Measurements from ENCODE around the gene SKIC8.
"Not testable (repeated sequence)": the region's sequence is repeated elsewhere in the genome, so short reads cannot be mapped to it uniquely, and the experiment has no call there.

SKIC8 gene

GRCh38 chr15:78264304-78265136, 34.9 kb downstream of the SKIC8 start, which contains the start of gene DNAJA4:
TSS of gene DNAJA4 (plus strand) at chr15:78264562. CDS start at chr15:78264764, 202 bp downstream.
- in situ Hi-C loops (cut with HindIII; ENCODE audit: low sequenced_read_pairs) = loop anchor here (25.0 kb wide), 1 partner anchor 327 kb away; no protein-coding TSS in a partner anchor

- in situ Hi-C loops (cut with HindIII; ENCODE audit: low sequenced_read_pairs) = loop anchor here (25.0 kb wide), 1 partner anchor 327 kb away; no protein-coding TSS in a partner anchor
Measured at GRCh38 chr15:78263907-78264303, 35.5 kb downstream of the SKIC8 start.

- in situ Hi-C loops (cut with HindIII; ENCODE audit: low sequenced_read_pairs) = loop anchor here (25.0 kb wide), 1 partner anchor 326 kb away; no protein-coding TSS in a partner anchor
Measured at GRCh38 chr15:78263351-78263781, 36.0 kb downstream of the SKIC8 start.

GRCh38 chr15:78261062-78261461, 38.3 kb downstream of the SKIC8 start:
- in situ Hi-C loops (cut with HindIII; ENCODE audit: low sequenced_read_pairs) = loop anchor here (25.0 kb wide), 1 partner anchor 324 kb away; no protein-coding TSS in a partner anchor

DNA sequence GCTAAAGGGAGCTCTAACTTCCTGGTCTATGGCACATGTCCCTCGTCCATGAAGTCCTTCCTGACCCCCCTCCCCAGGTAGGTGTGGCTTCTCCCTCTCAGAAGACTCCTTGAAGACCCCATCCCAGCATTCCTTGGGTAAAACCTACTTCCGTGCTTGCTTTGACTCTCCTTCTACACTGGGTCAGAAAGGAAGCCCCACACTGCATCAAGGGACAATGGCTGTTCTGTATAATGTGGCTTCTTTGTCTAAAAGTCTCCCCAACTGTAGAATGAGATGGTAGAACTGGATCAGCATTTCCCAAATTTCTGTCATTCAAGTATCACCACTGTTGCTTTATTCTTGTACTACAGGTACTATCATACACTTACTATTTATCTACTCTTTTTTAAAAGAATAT, 38.9 kb downstream of the SKIC8 start:
- in situ Hi-C loops (cut with HindIII; ENCODE audit: low sequenced_read_pairs) = loop anchor here (25.0 kb wide), 1 partner anchor 323 kb away; no protein-coding TSS in a partner anchor

DNA sequence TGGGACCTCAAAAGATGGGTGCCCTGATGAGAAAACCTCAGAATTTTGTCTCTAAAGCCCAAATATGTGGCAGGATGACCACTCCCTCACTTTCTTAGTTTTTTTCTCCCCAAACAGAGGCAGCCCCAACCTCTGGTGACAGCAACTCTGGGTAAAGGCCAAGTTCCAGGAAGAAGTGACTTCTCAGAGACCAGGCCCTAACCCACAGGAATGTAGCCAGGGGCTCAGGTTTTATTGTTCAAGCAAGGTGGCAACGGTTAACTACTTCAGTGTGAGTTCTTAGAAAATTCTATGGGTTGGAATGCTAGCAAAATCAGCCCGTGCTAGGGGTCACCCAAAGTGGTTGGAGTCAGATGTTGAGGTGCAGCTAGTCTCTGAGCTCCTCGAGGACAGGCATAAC, 40.2 kb downstream of the SKIC8 start:
- in situ Hi-C loops (cut with HindIII; ENCODE audit: low sequenced_read_pairs) = loop anchor here (25.0 kb wide), 1 partner anchor 322 kb away; no protein-coding TSS in a partner anchor

- in situ Hi-C loops (cut with HindIII; ENCODE audit: low sequenced_read_pairs) = loop anchor here (25.0 kb wide), 1 partner anchor 320 kb away; no protein-coding TSS in a partner anchor
Measured at GRCh38 chr15:78257681-78258080, 41.7 kb downstream of the SKIC8 start.

GRCh38 chr15:78256044-78256437, 43.4 kb downstream of the SKIC8 start:
- in situ Hi-C loops (cut with HindIII; ENCODE audit: low sequenced_read_pairs) = loop anchor here (25.0 kb wide), 1 partner anchor 319 kb away; no protein-coding TSS in a partner anchor

GRCh38 chr15:78255421-78256043, 43.9 kb downstream of the SKIC8 start:
- in situ Hi-C loops (cut with HindIII; ENCODE audit: low sequenced_read_pairs) = loop anchor here (25.0 kb wide), 1 partner anchor 318 kb away; no protein-coding TSS in a partner anchor

GRCh38 chr15:78251136-78251535, 48.3 kb downstream of the SKIC8 start:
- in situ Hi-C loops (cut with HindIII; ENCODE audit: low sequenced_read_pairs) = loop anchor here (25.0 kb wide), 1 partner anchor 314 kb away; no protein-coding TSS in a partner anchor

- in situ Hi-C loops (cut with HindIII; ENCODE audit: low sequenced_read_pairs) = no loop called here
Measured at GRCh38 chr15:78249131-78249530, 50.3 kb downstream of the SKIC8 start.

DNA sequence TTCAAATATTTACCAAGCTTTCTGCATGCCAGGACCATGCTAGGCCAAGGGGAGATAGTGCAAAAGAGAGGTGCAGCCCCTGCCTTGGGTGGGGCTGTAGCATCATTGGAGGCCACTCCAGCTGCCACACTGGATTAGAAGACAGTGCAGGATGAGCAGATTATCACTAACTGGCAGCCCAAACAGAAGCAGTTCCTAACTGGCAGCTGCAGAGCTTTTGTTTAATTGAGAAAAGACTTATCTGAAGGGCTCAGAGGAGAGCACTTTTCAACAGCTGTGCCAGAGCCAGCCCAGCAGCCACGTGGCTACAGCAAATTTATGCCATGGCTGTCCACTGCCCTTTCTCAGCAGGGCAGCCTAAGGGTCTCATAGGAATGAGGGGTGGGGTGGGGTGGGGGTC, 51.5 kb downstream of the SKIC8 start:
- in situ Hi-C loops (cut with HindIII; ENCODE audit: low sequenced_read_pairs) = no loop called here

GRCh38 chr15:78245976-78246620, 53.3 kb downstream of the SKIC8 start:
- in situ Hi-C loops (cut with HindIII; ENCODE audit: low sequenced_read_pairs) = not testable (repeated sequence)

GRCh38 chr15:78245392-78245791, 54.0 kb downstream of the SKIC8 start:
- in situ Hi-C loops (cut with HindIII; ENCODE audit: low sequenced_read_pairs) = not testable (repeated sequence)

DNA sequence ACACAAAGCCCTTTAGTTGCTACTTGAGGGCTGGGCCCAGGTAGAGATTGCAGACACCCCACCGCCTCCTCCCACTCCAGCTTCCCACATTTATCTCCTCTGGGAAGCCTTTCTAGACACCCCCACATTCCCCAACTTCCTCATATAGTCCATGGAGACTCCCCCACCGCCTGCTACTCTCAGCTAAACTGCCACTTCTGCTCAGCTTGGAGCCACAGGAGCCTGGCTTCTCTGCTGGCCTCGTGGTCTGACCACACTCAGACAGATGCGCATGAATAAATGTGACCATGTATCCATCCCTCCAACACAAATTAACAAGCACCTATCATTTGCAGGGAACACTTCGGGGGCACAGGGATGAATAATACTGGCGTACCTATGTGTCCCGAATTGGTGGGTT, 54.5 kb downstream of the SKIC8 start:
- in situ Hi-C loops (cut with HindIII; ENCODE audit: low sequenced_read_pairs) = no loop called here

DNA sequence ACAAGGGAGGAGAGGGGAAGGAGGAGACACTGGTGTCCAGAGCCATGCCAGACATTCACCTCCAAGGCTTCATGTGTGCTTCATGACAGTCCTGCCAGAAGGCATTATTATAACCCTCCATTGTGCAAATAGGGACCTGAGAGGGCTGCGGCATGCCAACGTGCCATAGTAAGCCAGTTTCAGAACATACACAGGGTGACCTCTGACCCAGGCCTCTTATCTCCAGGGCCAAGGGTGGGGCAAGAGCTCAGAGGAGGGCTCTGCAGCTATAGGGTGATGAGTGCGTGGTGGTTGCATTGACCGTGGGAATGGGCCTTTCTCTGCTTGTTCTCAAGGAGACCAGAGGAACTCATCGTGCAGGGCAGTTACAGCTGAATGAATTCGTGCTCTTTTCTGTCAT, 55.3 kb downstream of the SKIC8 start:
- in situ Hi-C loops (cut with HindIII; ENCODE audit: low sequenced_read_pairs) = no loop called here

- in situ Hi-C loops (cut with HindIII; ENCODE audit: low sequenced_read_pairs) = no loop called here
Measured at GRCh38 chr15:78243491-78243941, 55.9 kb downstream of the SKIC8 start.

- in situ Hi-C loops (cut with HindIII; ENCODE audit: low sequenced_read_pairs) = no loop called here
Measured at GRCh38 chr15:78243058-78243457, 56.4 kb downstream of the SKIC8 start.

- in situ Hi-C loops (cut with HindIII; ENCODE audit: low sequenced_read_pairs) = no loop called here
Measured at GRCh38 chr15:78242128-78242527, 57.3 kb downstream of the SKIC8 start.

GRCh38 chr15:78241017-78241416, 58.4 kb downstream of the SKIC8 start:
- in situ Hi-C loops (cut with HindIII; ENCODE audit: low sequenced_read_pairs) = no loop called here

- in situ Hi-C loops (cut with HindIII; ENCODE audit: low sequenced_read_pairs) = no loop called here
Measured at GRCh38 chr15:78239811-78240210, 59.6 kb downstream of the SKIC8 start.
